Measurements from ENCODE around the gene ARIH1.

The ARIH1 gene

GRCh38 chr15:72534523-72534922 lies 60.4 kb downstream of the ARIH1 start:
- Mint-ChIP-seq H3K27me3 (no peaks in the 10 kb centered on the region), H3K4me1 (ENCODE audit: low read depth in 2 of 2) (peaks cover 26 to 58% of the 10 kb centered on the region in 2 donors), H3K4me3 (peak overlapping the region in 1 of 2 donors; percentile 34), H3K9me3 (no peaks in the 10 kb centered on the region), H3K27ac (peak overlapping the region in 1 of 2 donors; percentile 59), H3K36me3 (ENCODE audit: insufficient read depth) (peaks cover 13% of the 10 kb centered on the region)
- ATAC-seq (replicated peaks) (peak; percentile 79), DNase-seq (peak; percentile 16 to 22 (median 20))

GRCh38 chr15:72535911-72536310 lies 61.8 kb downstream of the ARIH1 start:
- Mint-ChIP-seq H3K27me3 (no peaks in the 10 kb centered on the region), H3K4me3 (no peak overlapping the region), H3K9me3 (no peaks in the 10 kb centered on the region), H3K27ac (no peak overlapping the region), H3K36me3 (ENCODE audit: insufficient read depth) (peaks cover 14% of the 10 kb centered on the region), H3K4me1 (ENCODE audit: low read depth in 2 of 2) (peaks cover 27 to 55% of the 10 kb centered on the region in 2 donors)
- ATAC-seq (replicated peaks) (no peak), DNase-seq (no peak)

GRCh38 chr15:72536506-72536905 lies 62.4 kb downstream of the ARIH1 start:
- Mint-ChIP-seq H3K27me3 (no peaks in the 10 kb centered on the region), H3K4me1 (ENCODE audit: low read depth in 2 of 2) (peaks cover 27 to 56% of the 10 kb centered on the region in 2 donors), H3K36me3 (ENCODE audit: insufficient read depth) (peaks cover 16% of the 10 kb centered on the region), H3K4me3 (no peak overlapping the region), H3K9me3 (no peaks in the 10 kb centered on the region), H3K27ac (no peak overlapping the region)
- ATAC-seq (replicated peaks) (no peak), DNase-seq (no peak)

- peaks cover 22 to 50% of the 10 kb centered on the region in 2 donors for H3K4me1 Mint-ChIP-seq (ENCODE audit: low read depth in 2 of 2)
- no peaks in the 10 kb centered on the region for H3K9me3 Mint-ChIP-seq
- H3K36me3 Mint-ChIP-seq (ENCODE audit: insufficient read depth) = peaks cover 17% of the 10 kb centered on the region
- no peak for ATAC-seq (replicated peaks)
- no peak for DNase-seq
- H3K27me3 Mint-ChIP-seq = no peaks in the 10 kb centered on the region
- H3K4me3 Mint-ChIP-seq = no peak overlapping the region
- H3K27ac Mint-ChIP-seq = no peak overlapping the region
Measured at GRCh38 chr15:72538931-72539330, 64.8 kb downstream of the ARIH1 start.

- H3K27ac Mint-ChIP-seq = peak overlapping the region in 1 of 2 donors; percentile 54
- no peaks in the 10 kb centered on the region for H3K27me3 Mint-ChIP-seq
- H3K36me3 Mint-ChIP-seq (ENCODE audit: insufficient read depth) = peaks cover 20% of the 10 kb centered on the region
- H3K4me1 Mint-ChIP-seq (ENCODE audit: low read depth in 2 of 2) = peaks cover 12 to 33% of the 10 kb centered on the region in 2 donors
- DNase-seq (no peak), ATAC-seq (replicated peaks) (no peak)
- H3K9me3 Mint-ChIP-seq = no peaks in the 10 kb centered on the region
- no peak overlapping the region for H3K4me3 Mint-ChIP-seq
Measured at GRCh38 chr15:72540606-72541237, 66.6 kb downstream of the ARIH1 start.

- ATAC-seq (replicated peaks) (no peak), DNase-seq (no peak)
- peak overlapping the region in 1 of 2 donors; percentile 12 for H3K27ac Mint-ChIP-seq
- H3K9me3 Mint-ChIP-seq = no peaks in the 10 kb centered on the region
- H3K4me3 Mint-ChIP-seq = no peak overlapping the region
- no peaks in the 10 kb centered on the region for H3K27me3 Mint-ChIP-seq
- H3K4me1 Mint-ChIP-seq (ENCODE audit: low read depth in 2 of 2) = peaks cover 14 to 27% of the 10 kb centered on the region in 2 donors
- H3K36me3 Mint-ChIP-seq (ENCODE audit: insufficient read depth) = peaks cover 29% of the 10 kb centered on the region
Measured at GRCh38 chr15:72541674-72542073, 67.5 kb downstream of the ARIH1 start.

GRCh38 chr15:72545156-72545555 lies 71.0 kb downstream of the ARIH1 start:
- no peaks in the 10 kb centered on the region for H3K27me3 Mint-ChIP-seq
- no peak for DNase-seq
- H3K36me3 Mint-ChIP-seq (ENCODE audit: insufficient read depth) = peaks cover 51% of the 10 kb centered on the region
- H3K4me1 Mint-ChIP-seq (ENCODE audit: low read depth in 2 of 2) = peaks cover 13 to 23% of the 10 kb centered on the region in 2 donors
- no peak for ATAC-seq (replicated peaks)
- H3K27ac Mint-ChIP-seq = peak overlapping the region; percentile 20 to 55
- H3K4me3 Mint-ChIP-seq = no peak overlapping the region
- no peaks in the 10 kb centered on the region for H3K9me3 Mint-ChIP-seq

- Mint-ChIP-seq H3K4me1 (ENCODE audit: low read depth in 2 of 2) (peaks cover 17 to 39% of the 10 kb centered on the region in 2 donors), H3K27me3 (no peaks in the 10 kb centered on the region), H3K27ac (peak overlapping the region; percentile 52 to 75), H3K36me3 (ENCODE audit: insufficient read depth) (peaks cover 37% of the 10 kb centered on the region), H3K9me3 (no peaks in the 10 kb centered on the region), H3K4me3 (no peak overlapping the region)
- ATAC-seq (replicated peaks) (peak; percentile 26), DNase-seq (no peak)
Measured at GRCh38 chr15:72554471-72555425, 80.6 kb downstream of the ARIH1 start.

GRCh38 chr15:72559781-72560180 lies 85.7 kb downstream of the ARIH1 start:
- Mint-ChIP-seq H3K27me3 (no peaks in the 10 kb centered on the region), H3K36me3 (ENCODE audit: insufficient read depth) (peaks cover 55% of the 10 kb centered on the region), H3K9me3 (no peaks in the 10 kb centered on the region), H3K4me1 (ENCODE audit: low read depth in 2 of 2) (peaks cover 11 to 47% of the 10 kb centered on the region in 2 donors), H3K27ac (no peak overlapping the region), H3K4me3 (no peak overlapping the region)
- ATAC-seq (replicated peaks) (no peak), DNase-seq (no peak)

GRCh38 chr15:72560458-72560857 lies 86.3 kb downstream of the ARIH1 start:
- Mint-ChIP-seq H3K27ac (peak overlapping the region; percentile 23 to 58), H3K27me3 (no peaks in the 10 kb centered on the region), H3K4me1 (ENCODE audit: low read depth in 2 of 2) (peaks cover 10 to 43% of the 10 kb centered on the region in 2 donors), H3K4me3 (no peak overlapping the region), H3K36me3 (ENCODE audit: insufficient read depth) (peaks cover 56% of the 10 kb centered on the region), H3K9me3 (no peaks in the 10 kb centered on the region)
- ATAC-seq (replicated peaks) (no peak), DNase-seq (no peak)

- Mint-ChIP-seq H3K4me3 (no peak overlapping the region), H3K4me1 (ENCODE audit: low read depth in 2 of 2) (peaks cover 10 to 35% of the 10 kb centered on the region in 2 donors), H3K36me3 (ENCODE audit: insufficient read depth) (peaks cover 47% of the 10 kb centered on the region), H3K27ac (peak overlapping the region; percentile 26 to 65), H3K27me3 (no peaks in the 10 kb centered on the region), H3K9me3 (no peaks in the 10 kb centered on the region)
- ATAC-seq (replicated peaks) (no peak), DNase-seq (no peak)
Measured at GRCh38 chr15:72562386-72562785, 88.3 kb downstream of the ARIH1 start.

GRCh38 chr15:72562878-72563277 lies 88.7 kb downstream of the ARIH1 start:
- no peak for DNase-seq
- no peaks in the 10 kb centered on the region for H3K27me3 Mint-ChIP-seq
- peak overlapping the region; percentile 26 to 65 for H3K27ac Mint-ChIP-seq
- H3K4me3 Mint-ChIP-seq = no peak overlapping the region
- H3K9me3 Mint-ChIP-seq = no peaks in the 10 kb centered on the region
- no peak for ATAC-seq (replicated peaks)
- peaks cover 9 to 35% of the 10 kb centered on the region in 2 donors for H3K4me1 Mint-ChIP-seq (ENCODE audit: low read depth in 2 of 2)
- peaks cover 47% of the 10 kb centered on the region for H3K36me3 Mint-ChIP-seq (ENCODE audit: insufficient read depth)

GRCh38 chr15:72564091-72564490 lies 90.0 kb downstream of the ARIH1 start:
- H3K4me3 Mint-ChIP-seq = no peak overlapping the region
- peak overlapping the region in 1 of 2 donors; percentile 70 for H3K27ac Mint-ChIP-seq
- peaks cover 5 to 27% of the 10 kb centered on the region in 2 donors for H3K4me1 Mint-ChIP-seq (ENCODE audit: low read depth in 2 of 2)
- H3K27me3 Mint-ChIP-seq = no peaks in the 10 kb centered on the region
- peaks cover 46% of the 10 kb centered on the region for H3K36me3 Mint-ChIP-seq (ENCODE audit: insufficient read depth)
- ATAC-seq (replicated peaks) (no peak), DNase-seq (no peak)
- no peaks in the 10 kb centered on the region for H3K9me3 Mint-ChIP-seq

Data from effector memory CD8-positive, alpha-beta T cell (primary cell).